Cardiac fibroblast (primary cell): ENCODE measurements around the gene COL18A1.
A peak's percentile ranks its signal among the peaks of the same experiment; 100 is the strongest.

Source experiments
- DNase-seq, 2 donors: peaks; one replicate each; pipeline versions ENCODE4 v3.0.0 to v3.0.0-alpha.2; 2010; ENCODE audit warnings: low read depth in 2 of 2
- H3K4me3 ChIP-seq, 2 donors: replicated peaks in 1 of 2; 1 replicate in 1 of 2; 2 replicates in 1 of 2; pipeline ENCODE4 v1.5.1; 2011; ENCODE audit warnings: low read depth in 2 of 2, low read length in 2 of 2, mild to moderate bottlenecking in 2 of 2, moderate library complexity in 1 of 2
- TF ChIP-seq, protein P1 (sequence below): IDR thresholded peaks from one replicate; pipeline ENCODE4 v1.5.1; 2011; ENCODE audit warnings: low read depth, mild to moderate bottlenecking, low read length, inconsistent platforms

COL18A1 gene

DNA sequence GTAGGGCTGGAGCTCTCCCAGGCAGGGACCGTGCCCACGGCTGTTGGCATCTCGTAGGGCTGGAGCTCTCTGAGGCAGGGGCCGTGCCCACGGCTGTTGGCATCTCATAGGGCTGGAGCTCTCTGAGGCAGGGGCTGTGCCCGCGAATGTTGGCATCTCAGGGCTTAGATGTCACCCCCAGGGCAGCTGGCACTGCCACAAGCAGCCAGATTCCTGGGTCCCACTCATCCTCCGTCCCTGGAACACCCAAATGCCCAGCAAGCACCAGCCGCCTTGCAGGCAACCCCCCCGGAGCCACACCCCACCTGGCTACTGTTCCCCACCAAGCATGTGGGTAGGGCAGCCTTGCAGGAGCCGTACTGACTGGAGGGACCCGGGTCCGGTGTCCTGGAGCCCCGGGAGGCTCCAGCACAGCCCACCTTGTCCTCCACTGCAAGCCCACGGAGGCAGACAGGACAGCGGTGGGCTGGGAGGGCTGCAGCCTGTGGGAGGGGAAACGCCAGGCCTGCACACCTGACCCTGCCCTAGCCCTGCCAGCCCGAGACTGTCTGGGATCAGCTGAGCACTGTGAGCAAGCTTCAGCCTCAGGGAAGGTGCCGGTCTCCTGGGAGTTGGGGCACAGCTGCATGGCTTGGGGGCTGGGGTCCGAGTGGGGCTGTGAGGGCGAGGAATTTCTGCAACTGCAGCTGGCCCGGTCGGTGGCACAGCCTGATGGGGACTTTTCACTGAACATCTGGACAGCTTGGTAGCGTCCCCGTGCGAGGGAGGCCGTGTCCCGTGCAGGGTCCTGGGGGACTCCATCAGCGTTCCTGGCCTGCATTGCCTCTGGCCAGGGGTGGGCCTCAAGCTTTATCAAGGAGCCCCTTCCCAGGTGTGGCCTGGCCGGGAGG is 53.6 kb downstream of the COL18A1 start:
- DNase-seq, result no peak
- TF ChIP-seq, protein P1, sequence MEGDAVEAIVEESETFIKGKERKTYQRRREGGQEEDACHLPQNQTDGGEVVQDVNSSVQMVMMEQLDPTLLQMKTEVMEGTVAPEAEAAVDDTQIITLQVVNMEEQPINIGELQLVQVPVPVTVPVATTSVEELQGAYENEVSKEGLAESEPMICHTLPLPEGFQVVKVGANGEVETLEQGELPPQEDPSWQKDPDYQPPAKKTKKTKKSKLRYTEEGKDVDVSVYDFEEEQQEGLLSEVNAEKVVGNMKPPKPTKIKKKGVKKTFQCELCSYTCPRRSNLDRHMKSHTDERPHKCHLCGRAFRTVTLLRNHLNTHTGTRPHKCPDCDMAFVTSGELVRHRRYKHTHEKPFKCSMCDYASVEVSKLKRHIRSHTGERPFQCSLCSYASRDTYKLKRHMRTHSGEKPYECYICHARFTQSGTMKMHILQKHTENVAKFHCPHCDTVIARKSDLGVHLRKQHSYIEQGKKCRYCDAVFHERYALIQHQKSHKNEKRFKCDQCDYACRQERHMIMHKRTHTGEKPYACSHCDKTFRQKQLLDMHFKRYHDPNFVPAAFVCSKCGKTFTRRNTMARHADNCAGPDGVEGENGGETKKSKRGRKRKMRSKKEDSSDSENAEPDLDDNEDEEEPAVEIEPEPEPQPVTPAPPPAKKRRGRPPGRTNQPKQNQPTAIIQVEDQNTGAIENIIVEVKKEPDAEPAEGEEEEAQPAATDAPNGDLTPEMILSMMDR, result no peak
- H3K4me3 ChIP-seq, result no peak overlapping the region

DNA sequence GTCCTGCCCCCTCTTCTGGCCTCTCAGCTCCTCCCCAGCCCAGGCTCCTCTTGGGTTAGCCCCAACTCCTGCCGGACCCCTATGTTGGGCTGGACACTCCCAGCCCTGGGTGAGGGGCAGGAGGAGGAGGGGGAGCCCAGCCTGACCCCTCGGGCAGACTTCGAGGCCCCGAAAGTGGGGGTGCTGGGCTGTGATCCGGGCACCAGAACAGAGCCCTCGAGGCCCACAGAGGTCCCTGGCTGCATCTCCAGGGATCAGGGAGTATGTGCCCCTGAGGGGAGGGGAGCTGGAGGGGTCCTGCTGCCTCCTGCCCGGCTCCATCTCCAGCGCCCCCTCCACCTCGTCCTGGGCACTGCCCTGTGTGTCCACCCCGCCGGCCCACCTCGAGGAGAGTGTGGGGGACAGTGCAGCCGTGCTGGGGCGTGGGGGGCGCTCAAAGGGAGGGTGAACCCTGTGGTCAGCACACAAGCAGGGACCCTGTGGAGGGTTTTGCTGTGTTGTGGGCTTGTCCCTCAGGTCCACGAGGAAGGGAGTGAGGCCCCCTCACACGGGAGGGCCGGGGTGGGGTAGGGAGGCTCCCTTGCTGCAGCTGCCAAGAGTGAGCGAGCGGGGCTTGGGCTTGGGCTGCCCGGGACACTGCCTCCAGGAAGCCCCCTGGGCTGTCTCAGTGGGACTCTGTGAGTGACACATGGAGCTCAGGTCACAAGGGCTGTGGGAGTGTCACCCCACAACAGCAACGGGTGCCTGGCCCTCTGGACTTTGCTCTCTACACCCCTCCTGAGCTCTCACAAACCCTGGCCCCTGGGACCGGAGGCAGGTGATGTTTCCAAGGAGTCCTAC is 54.4 kb downstream of the COL18A1 start:
- DNase-seq, result no peak
- no peak overlapping the region for H3K4me3 ChIP-seq
- TF ChIP-seq, protein P1, result no peak

DNA sequence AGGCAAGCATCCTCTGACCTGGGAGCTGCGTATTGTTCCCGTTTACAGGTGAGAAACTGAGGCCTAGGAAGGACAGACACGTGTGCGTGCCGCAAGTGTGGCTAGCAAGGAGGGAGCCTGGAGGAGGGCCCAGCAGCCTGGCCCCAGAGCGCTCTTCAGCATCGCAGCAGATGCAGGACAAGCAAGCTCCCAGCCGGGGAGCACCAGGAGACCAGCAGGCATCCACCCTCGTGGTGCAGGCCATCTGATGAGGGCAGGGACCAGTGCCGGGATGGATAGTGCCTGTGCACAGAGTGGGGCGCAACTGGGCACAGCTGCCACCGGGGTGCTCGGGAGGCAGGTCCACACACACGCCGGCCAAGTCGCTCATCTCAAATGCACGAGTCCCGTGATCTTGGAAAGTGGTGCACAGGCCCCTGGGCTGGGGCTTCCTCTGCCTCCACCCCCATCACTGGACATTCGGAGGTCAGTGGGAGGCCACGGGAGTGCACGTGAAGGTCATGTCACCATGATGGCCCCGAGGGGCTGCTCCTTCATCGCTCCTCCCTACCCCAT is 55.1 kb downstream of the COL18A1 start:
- H3K4me3 ChIP-seq, result no peak overlapping the region
- TF ChIP-seq, protein P1, result no peak
- DNase-seq, result no peak

DNA sequence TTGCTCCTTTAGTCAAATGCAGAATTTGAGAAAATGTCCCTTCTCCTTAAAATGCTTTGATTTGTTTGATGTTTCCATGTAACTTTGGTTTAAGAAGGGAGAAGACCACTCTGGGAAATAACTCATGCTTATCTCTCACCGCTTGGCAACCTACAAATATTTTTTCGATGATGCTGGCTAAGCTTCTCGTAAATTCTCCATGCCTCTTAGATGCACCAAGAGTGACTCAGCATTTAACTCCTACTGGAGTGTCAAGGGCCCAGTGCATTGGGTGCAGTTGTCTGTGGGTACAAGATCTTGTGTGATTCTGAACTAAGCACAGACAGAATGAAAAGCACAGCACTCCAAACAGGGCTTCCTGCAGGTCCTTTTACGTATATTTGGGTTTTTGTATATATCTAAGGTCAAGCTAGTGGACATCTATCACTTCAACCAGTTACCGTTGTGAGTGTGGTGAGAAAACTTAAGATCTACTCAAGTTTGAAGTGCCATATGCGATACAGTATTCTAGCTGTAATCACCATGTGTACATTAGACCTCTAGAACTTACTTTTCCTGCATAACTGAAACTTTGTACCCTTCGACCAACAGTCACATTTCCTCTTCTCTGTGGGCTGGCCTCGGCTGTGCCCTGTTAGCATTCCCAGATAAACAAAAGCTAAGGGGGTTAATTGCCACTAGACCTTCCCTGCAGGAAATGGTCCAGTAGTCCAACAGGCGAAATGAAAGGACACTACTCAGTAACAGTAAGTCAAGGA is 55.8 kb downstream of the COL18A1 start:
- peak; percentile 86 to 92 for DNase-seq
- no peak overlapping the region for H3K4me3 ChIP-seq
- TF ChIP-seq, protein P1, result no peak

DNA sequence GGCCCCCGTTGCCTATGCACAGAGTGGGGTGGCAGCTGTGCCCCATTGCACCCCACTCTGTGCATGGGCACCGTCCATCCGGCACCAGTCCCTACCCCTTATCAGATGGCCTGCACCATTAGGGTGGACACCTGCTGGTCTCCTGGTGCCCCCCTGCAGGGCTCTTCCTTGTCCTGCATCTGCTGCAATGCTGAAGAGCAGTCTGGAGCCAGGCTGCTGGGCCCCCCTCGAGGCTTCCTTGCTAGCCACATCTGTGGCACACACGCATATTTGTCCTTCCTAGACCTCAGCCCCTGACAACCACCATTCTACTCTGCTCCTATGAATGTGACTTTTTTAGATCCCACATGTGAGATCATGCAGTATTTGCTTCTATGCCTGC is 56.4 kb downstream of the COL18A1 start:
- DNase-seq, result no peak
- TF ChIP-seq, protein P1, result no peak

DNA sequence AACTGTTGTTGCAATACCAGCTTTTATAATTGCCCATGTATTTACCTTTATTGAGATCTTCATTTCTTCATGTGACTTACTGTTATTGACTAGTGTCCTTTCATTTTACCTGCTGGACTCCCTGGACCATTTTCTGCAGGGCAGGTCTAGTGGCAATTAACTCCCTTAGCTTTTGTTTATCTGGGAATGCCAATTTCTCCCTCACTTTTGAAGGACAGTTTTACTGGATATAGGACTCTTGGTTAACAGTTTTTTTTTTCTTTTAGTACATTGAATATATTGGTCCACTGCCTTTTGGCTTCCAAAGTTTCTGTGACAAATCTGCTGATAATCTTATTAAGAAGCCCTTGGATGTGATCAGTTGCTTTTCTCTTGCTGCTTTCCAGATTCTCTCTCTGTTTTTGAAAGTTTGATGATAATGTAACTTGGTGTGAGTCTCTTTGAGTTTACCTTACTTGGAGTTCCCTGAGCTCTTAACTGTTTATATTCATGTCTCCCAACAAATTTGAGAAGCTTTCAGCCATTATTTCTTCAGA is 56.9 kb downstream of the COL18A1 start:
- no peak for DNase-seq
- no peak overlapping the region for H3K4me3 ChIP-seq
- TF ChIP-seq, protein P1, result no peak

More for the DNA sequence above, 56.4 kb downstream of the COL18A1 start:
- no peak overlapping the region for H3K4me3 ChIP-seq
